Measurements from ENCODE around the gene RGS1. TPM values are rescaled to one million over a fixed set of nuclear protein-coding genes. Genes with fewer than 3 reads are reported as not detected.

Gene RGS1
- polyA plus RNA-seq, 1 of the 3 experiments (the other 2 are of a cell fraction), result 0.12 TPM

DNA sequence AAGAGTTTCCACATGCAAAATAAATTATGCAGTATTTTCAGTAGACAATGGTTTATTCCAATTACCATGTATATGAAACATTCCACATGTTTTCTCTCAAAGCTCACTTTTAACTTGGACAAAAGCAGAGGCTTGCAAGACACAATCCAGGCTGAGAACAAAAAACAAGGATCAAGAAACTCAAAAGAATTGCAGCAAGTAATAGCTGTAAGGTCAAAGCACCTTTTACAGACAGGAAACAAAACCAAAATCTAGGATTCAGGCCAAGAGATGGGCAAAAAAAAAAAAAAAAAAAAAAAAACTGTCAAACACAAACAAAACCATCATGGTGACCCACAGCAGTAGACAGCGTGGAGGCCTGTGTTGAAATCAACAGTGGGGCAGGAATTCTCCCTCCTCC lies 9.3 kb downstream of the RGS1 start (continued):
- TF ChIP-seq FOSL2 (IDR thresholded peaks at IDR 0.05; ENCODE audit: borderline replicate concordance, low read depth), result no peak
- TF ChIP-seq, protein P1, sequence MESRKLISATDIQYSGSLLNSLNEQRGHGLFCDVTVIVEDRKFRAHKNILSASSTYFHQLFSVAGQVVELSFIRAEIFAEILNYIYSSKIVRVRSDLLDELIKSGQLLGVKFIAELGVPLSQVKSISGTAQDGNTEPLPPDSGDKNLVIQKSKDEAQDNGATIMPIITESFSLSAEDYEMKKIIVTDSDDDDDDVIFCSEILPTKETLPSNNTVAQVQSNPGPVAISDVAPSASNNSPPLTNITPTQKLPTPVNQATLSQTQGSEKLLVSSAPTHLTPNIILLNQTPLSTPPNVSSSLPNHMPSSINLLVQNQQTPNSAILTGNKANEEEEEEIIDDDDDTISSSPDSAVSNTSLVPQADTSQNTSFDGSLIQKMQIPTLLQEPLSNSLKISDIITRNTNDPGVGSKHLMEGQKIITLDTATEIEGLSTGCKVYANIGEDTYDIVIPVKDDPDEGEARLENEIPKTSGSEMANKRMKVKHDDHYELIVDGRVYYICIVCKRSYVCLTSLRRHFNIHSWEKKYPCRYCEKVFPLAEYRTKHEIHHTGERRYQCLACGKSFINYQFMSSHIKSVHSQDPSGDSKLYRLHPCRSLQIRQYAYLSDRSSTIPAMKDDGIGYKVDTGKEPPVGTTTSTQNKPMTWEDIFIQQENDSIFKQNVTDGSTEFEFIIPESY (IDR thresholded peaks at IDR 0.05; ENCODE audit: borderline replicate concordance, low read depth), result no peak

DNA sequence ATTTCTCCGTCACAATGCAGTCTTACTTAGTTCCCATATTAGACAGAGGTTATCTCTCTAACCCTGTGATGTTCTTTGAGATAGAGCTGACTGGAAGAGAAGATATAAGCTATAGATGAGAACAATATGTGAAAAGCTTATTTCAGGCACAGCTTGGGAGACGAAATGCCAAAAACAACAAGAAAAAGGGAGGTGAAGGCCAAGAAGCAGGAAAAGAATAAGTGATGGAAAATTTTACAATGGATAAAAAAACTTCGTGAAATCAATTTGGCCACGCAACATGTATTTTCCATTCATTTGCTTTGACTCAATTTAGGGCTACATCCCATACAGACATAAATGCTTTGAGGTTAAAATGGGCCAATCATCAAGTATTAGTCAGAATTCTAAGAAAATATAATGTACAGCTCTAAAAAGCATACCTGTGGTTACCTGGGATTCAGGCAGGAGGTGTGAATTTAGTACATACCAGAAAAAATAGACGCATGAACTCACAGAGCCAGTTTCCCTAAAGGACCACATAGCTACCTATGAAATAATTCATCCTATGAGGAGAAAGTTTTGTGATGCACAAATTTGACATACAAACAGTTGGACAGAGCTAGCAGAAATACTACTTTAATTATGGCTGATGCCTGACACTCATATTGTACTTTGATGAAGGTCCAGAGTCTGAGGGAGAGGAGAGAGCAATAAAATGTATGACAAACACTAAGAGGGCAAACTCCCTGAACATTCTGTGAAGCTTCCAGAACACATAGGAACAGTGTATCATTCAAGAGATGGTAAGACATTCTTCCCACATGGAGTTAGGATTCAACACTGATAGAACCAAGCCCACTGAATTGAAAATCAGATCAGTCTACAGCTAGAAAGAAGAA lies 12.1 kb downstream of the RGS1 start:
- Histone ChIP-seq H3K4me3 (ENCODE audit: low read depth in 2 of 2, low read length in 1 of 2) (no peak overlapping the region), H3K27ac (ENCODE audit: low read depth in 2 of 2, low read length in 1 of 2) (no peak overlapping the region), H3K4me1 (ENCODE audit: control insufficient read depth in 1 of 2, insufficient read depth in 2 of 2, low read depth in 1 of 2, low read length in 1 of 2) (peaks cover 5 to 12% of the 10 kb centered on the region in 2 experiments; a peak in 3 of 4 replicates), H3K79me2 (ENCODE audit: insufficient read depth) (no peaks in the 10 kb centered on the region), H3K36me3 (replicated peaks in 1 of 2; ENCODE audit: control insufficient read depth in 1 of 2, insufficient read depth in 2 of 2, low read length in 1 of 2) (no peaks in the 10 kb centered on the region), H4K20me1 (ENCODE audit: insufficient read depth) (no peaks in the 10 kb centered on the region), H3K27me3 (ENCODE audit: insufficient read depth) (no peaks in the 10 kb centered on the region), H3K9ac (no peak overlapping the region), H2AFZ (ENCODE audit: low read depth) (no peak overlapping the region), H3K9me3 (no peaks in the 10 kb centered on the region), H3F3A (replicated peaks; ENCODE audit: insufficient read depth) (peaks cover 5% of the 10 kb centered on the region), H3K9me2 (no peaks in the 10 kb centered on the region), H3K4me2 (no peak overlapping the region)
- ChIA-PET CTCF (interaction anchor here (0.9 kb wide), 2 partner anchors 23 to 110 kb away, joined by 3 to 5 read pairs; no protein-coding TSS in a partner anchor), POLR2A (no interaction called here)
- DNase-seq, result no peak
- 87% methylated on average over 5 of the region's 5 CpGs for WGBS (ENCODE audit: low lambda C conversion rate)
- TF ChIP-seq, protein P1 (IDR thresholded peaks at IDR 0.05; ENCODE audit: borderline replicate concordance, low read depth), result no peak
- TF ChIP-seq, protein P2, sequence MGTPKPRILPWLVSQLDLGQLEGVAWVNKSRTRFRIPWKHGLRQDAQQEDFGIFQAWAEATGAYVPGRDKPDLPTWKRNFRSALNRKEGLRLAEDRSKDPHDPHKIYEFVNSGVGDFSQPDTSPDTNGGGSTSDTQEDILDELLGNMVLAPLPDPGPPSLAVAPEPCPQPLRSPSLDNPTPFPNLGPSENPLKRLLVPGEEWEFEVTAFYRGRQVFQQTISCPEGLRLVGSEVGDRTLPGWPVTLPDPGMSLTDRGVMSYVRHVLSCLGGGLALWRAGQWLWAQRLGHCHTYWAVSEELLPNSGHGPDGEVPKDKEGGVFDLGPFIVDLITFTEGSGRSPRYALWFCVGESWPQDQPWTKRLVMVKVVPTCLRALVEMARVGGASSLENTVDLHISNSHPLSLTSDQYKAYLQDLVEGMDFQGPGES (IDR thresholded peaks at IDR 0.05; ENCODE audit: low read depth, low read length), result no peak
- TF ChIP-seq MXI1 (IDR thresholded peaks at IDR 0.05; ENCODE audit: low read depth, low read length), result no peak
- no peak for TF ChIP-seq TAF1 (IDR thresholded peaks at IDR 0.05; ENCODE audit: borderline replicate concordance, low read depth, low read length)
- TF ChIP-seq, protein P3, sequence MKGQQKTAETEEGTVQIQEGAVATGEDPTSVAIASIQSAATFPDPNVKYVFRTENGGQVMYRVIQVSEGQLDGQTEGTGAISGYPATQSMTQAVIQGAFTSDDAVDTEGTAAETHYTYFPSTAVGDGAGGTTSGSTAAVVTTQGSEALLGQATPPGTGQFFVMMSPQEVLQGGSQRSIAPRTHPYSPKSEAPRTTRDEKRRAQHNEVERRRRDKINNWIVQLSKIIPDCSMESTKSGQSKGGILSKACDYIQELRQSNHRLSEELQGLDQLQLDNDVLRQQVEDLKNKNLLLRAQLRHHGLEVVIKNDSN (IDR thresholded peaks at IDR 0.05; ENCODE audit: borderline replicate concordance, low read depth), result no peak
- TF ChIP-seq, protein P4, sequence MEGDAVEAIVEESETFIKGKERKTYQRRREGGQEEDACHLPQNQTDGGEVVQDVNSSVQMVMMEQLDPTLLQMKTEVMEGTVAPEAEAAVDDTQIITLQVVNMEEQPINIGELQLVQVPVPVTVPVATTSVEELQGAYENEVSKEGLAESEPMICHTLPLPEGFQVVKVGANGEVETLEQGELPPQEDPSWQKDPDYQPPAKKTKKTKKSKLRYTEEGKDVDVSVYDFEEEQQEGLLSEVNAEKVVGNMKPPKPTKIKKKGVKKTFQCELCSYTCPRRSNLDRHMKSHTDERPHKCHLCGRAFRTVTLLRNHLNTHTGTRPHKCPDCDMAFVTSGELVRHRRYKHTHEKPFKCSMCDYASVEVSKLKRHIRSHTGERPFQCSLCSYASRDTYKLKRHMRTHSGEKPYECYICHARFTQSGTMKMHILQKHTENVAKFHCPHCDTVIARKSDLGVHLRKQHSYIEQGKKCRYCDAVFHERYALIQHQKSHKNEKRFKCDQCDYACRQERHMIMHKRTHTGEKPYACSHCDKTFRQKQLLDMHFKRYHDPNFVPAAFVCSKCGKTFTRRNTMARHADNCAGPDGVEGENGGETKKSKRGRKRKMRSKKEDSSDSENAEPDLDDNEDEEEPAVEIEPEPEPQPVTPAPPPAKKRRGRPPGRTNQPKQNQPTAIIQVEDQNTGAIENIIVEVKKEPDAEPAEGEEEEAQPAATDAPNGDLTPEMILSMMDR (IDR thresholded peaks at IDR 0.05), result no peak
- TF ChIP-seq, protein P5, sequence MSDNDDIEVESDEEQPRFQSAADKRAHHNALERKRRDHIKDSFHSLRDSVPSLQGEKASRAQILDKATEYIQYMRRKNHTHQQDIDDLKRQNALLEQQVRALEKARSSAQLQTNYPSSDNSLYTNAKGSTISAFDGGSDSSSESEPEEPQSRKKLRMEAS (IDR thresholded peaks at IDR 0.05; ENCODE audit: low read depth), result no peak
- no peak for TF ChIP-seq MEF2A (IDR thresholded peaks at IDR 0.05; ENCODE audit: borderline replicate concordance, low read depth)
- TF ChIP-seq YY1 (IDR thresholded peaks at IDR 0.05; ENCODE audit: low read depth), result no peak
- TF ChIP-seq JUND (IDR thresholded peaks at IDR 0.05), result no peak
- TF ChIP-seq TCF12 (IDR thresholded peaks at IDR 0.05), result no peak
- TF ChIP-seq GABPA (IDR thresholded peaks at IDR 0.05; ENCODE audit: low read depth), result no peak
- TF ChIP-seq SIN3A (IDR thresholded peaks at IDR 0.05; ENCODE audit: borderline replicate concordance, low read depth, low read length), result no peak
- TF ChIP-seq EZH2phosphoT487 (IDR thresholded peaks at IDR 0.05; ENCODE audit: borderline replicate concordance, low read depth), result no peak
- no peak for TF ChIP-seq TEAD4 (IDR thresholded peaks at IDR 0.05; ENCODE audit: borderline replicate concordance, insufficient read depth)
- no peak for TF ChIP-seq RXRA (IDR thresholded peaks at IDR 0.05; ENCODE audit: borderline replicate concordance, low read depth)
- TF ChIP-seq, protein P6, sequence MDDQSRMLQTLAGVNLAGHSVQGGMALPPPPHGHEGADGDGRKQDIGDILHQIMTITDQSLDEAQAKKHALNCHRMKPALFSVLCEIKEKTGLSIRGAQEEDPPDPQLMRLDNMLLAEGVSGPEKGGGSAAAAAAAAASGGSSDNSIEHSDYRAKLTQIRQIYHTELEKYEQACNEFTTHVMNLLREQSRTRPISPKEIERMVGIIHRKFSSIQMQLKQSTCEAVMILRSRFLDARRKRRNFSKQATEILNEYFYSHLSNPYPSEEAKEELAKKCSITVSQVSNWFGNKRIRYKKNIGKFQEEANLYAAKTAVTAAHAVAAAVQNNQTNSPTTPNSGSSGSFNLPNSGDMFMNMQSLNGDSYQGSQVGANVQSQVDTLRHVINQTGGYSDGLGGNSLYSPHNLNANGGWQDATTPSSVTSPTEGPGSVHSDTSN (IDR thresholded peaks at IDR 0.05), result no peak
- TF ChIP-seq GATA2 (CRISPR knock-in tag; IDR thresholded peaks at IDR 0.05), result no peak
- no peak for TF ChIP-seq RFX5 (IDR thresholded peaks at IDR 0.05; ENCODE audit: low read length)

Data from SK-N-SH (cell line).